GM18907 (cell line): ENCODE data around the gene IL4I1.

Source experiments
- ATAC-seq: cut with Tn5 transposase; IDR thresholded peaks from one replicate; pipeline ENCODE4 v1.9.1; 2021; ENCODE audit warnings: mild to moderate bottlenecking, moderate library complexity; ENCODE audit not compliant: unreplicated experiment

Gene IL4I1

GRCh38 chr19:49879243-49879963 is 17.3 kb downstream of the IL4I1 start:
- ATAC-seq: no peak

- ATAC-seq: no peak
These were observed 18.0 kb downstream of the IL4I1 start for GRCh38 chr19:49878744-49879070.

GRCh38 chr19:49877879-49878743 is 18.6 kb downstream of the IL4I1 start:
- peak; percentile 35 for ATAC-seq

GRCh38 chr19:49877020-49877878 is 19.4 kb downstream of the IL4I1 start, which contains the start of the genes AKT1S1 and TBC1D17:
AKT1S1 (minus strand) TSS chr19:49877355; CDS start chr19:49873295, 4,060 bp downstream.
TBC1D17 (plus strand) TSS chr19:49877702; CDS start chr19:49877724, 22 bp downstream.
- peak; percentile 67 for ATAC-seq

GRCh38 chr19:49876422-49877019 is 20.2 kb downstream of the IL4I1 start:
- ATAC-seq: peak; percentile 52

- ATAC-seq: no peak
These were observed 20.7 kb downstream of the IL4I1 start for GRCh38 chr19:49875857-49876421.

GRCh38 chr19:49875177-49875576 is 21.5 kb downstream of the IL4I1 start:
- ATAC-seq: no peak

GRCh38 chr19:49874503-49875157 is 22.1 kb downstream of the IL4I1 start:
- ATAC-seq: no peak

GRCh38 chr19:49873834-49874233 is 22.9 kb downstream of the IL4I1 start:
- no peak for ATAC-seq

- no peak for ATAC-seq
These were observed 23.6 kb downstream of the IL4I1 start for GRCh38 chr19:49873129-49873521.

- ATAC-seq: no peak
These were observed 24.2 kb downstream of the IL4I1 start for GRCh38 chr19:49872245-49873128.

- no peak for ATAC-seq
These were observed 25.2 kb downstream of the IL4I1 start for GRCh38 chr19:49871349-49871985.

GRCh38 chr19:49870309-49870901 is 26.3 kb downstream of the IL4I1 start:
- no peak for ATAC-seq

GRCh38 chr19:49869484-49870308 is 27.0 kb downstream of the IL4I1 start:
- ATAC-seq: peak; percentile 62

- ATAC-seq: peak; percentile 5
These were observed 27.6 kb downstream of the IL4I1 start for GRCh38 chr19:49869009-49869483.

- peak; percentile 48 for ATAC-seq
These were observed 29.5 kb downstream of the IL4I1 start, which contains the start of gene PNKP for GRCh38 chr19:49866933-49867782. PNKP (minus strand) TSS chr19:49867576; CDS start chr19:49867204, 372 bp downstream.
